IMR-90 (cell line): ENCODE measurements around the gene SNX7. TPM values are rescaled to one million over a fixed set of nuclear protein-coding genes. Genes with fewer than 3 reads are reported as not detected.

Source experiments
- ATAC-seq: fragments of 200-7000 bp; cut with Tn5 transposase; 2 replicates; pipeline ENCODE4 v1.9.1; 2020; ENCODE audit warnings: low read depth, mild to moderate bottlenecking, moderate library complexity
- BruUV-seq: library from RNA; stranded (reverse); fragments of 400-500 nt; replicated peaks from 2 replicates; lab custom pipeline; 2021; lab: Mats Ljungman, UMichigan
- CTCF ChIA-PET: fragments of 300-600 bp; formaldehyde crosslinking; extraction: SDS; loops from one replicate; lab custom pipeline; 2021; ENCODE audit warnings: antibody characterized with exemption; lab: Yijun Ruan, JAX
- POLR2A ChIA-PET: fragments of 300-600 bp; sonication (Branson Sonifier 250); formaldehyde crosslinking; loops from one replicate; lab custom pipeline; 2022; ENCODE audit warnings: antibody characterized with exemption; ENCODE audit not compliant: unreplicated experiment; lab: Charles Lee
- DNase-seq: peaks from one replicate; pipeline ENCODE4 v3.0.0; 2013
- H2AFZ ChIP-seq: replicated peaks from 2 replicates; pipeline ENCODE3; 2013; ENCODE audit warnings: low read length, mild to moderate bottlenecking; ENCODE audit not compliant: poor library complexity
- H2AK5ac ChIP-seq: 2 replicates; pipeline ENCODE4 v1.6.1; 2013; ENCODE audit warnings: low read depth, low read length, inconsistent platforms
- H2AK9ac ChIP-seq: replicated peaks from 2 replicates; pipeline ENCODE3; 2013; ENCODE audit warnings: mild to moderate bottlenecking, low read depth, low read length, moderate library complexity; ENCODE audit not compliant: poor library complexity
- H2BK120ac ChIP-seq: 2 replicates; pipeline ENCODE4 v1.6.1; 2013; ENCODE audit warnings: low read depth, low read length, inconsistent platforms
- H2BK15ac ChIP-seq: 3 replicates; pipeline ENCODE4 v1.6.1; 2013; ENCODE audit warnings: low read depth, low read length, inconsistent platforms
- H2BK20ac ChIP-seq: 2 replicates; pipeline ENCODE4 v1.6.1; 2013; ENCODE audit warnings: low read depth, mild to moderate bottlenecking, inconsistent platforms, low read length, moderate library complexity
- H2BK5ac ChIP-seq: 2 replicates; pipeline ENCODE4 v1.6.1; 2013; ENCODE audit warnings: mild to moderate bottlenecking, low read depth, low read length, inconsistent platforms; ENCODE audit not compliant: poor library complexity, severe bottlenecking
- H3K14ac ChIP-seq: replicated peaks from 2 replicates; pipeline ENCODE4 v1.6.1; 2013; ENCODE audit warnings: low read depth, low read length, inconsistent platforms
- H3K18ac ChIP-seq: 2 replicates; pipeline ENCODE4 v1.6.1; 2013; ENCODE audit warnings: low read depth, low read length, control low read depth
- H3K23ac ChIP-seq: 2 replicates; pipeline ENCODE4 v1.6.1; 2013; ENCODE audit warnings: low read depth, low read length, inconsistent platforms
- H3K27ac ChIP-seq: 2 replicates; pipeline ENCODE4 v1.5.1; 2013; ENCODE audit warnings: mild to moderate bottlenecking, control low read depth, low read length; ENCODE audit not compliant: insufficient read depth
- H3K27me3 ChIP-seq: 2 replicates; pipeline ENCODE4 v1.6.1; 2013; ENCODE audit warnings: low read length; ENCODE audit not compliant: control insufficient read depth, insufficient read depth
- H3K36me3 ChIP-seq: 2 replicates; pipeline ENCODE4 v1.6.1; 2013; ENCODE audit warnings: low read length, mixed read lengths; ENCODE audit not compliant: control insufficient read depth, insufficient read depth
- H3K4ac ChIP-seq: 2 replicates; pipeline ENCODE4 v1.6.1; 2013; ENCODE audit warnings: low read depth, low read length, inconsistent platforms
- H3K4me1 ChIP-seq: 2 replicates; pipeline ENCODE4 v1.6.1; 2013; ENCODE audit warnings: low read length, mixed read lengths; ENCODE audit not compliant: control insufficient read depth, insufficient read depth
- H3K4me2 ChIP-seq: 2 replicates; pipeline ENCODE4 v1.6.1; 2013; ENCODE audit warnings: low read depth, mild to moderate bottlenecking, control low read depth, low read length, moderate library complexity
- H3K4me3 ChIP-seq: 2 replicates; pipeline ENCODE4 v1.5.1; 2013; ENCODE audit warnings: low read depth, mild to moderate bottlenecking, control low read depth, low read length, moderate library complexity; ENCODE audit not compliant: insufficient read depth
- H3K56ac ChIP-seq: 2 replicates; pipeline ENCODE4 v1.6.1; 2013; ENCODE audit warnings: low read length, inconsistent platforms; ENCODE audit not compliant: insufficient read depth; ENCODE audit errors: extremely low read depth
- H3K79me1 ChIP-seq, 2 experiments: 2 replicates each; pipeline ENCODE4 v1.6.1; 2013; ENCODE audit warnings: low read length in 2 of 2, inconsistent platforms in 1 of 2, low read depth in 1 of 2
- H3K9ac ChIP-seq: 2 replicates; pipeline ENCODE4 v1.6.1; 2013; ENCODE audit warnings: low read depth, low read length, control low read depth
- H3K9me1 ChIP-seq: 2 replicates; pipeline ENCODE4 v1.6.1; 2013; ENCODE audit warnings: low read length, inconsistent platforms; ENCODE audit not compliant: insufficient read depth
- H3K9me3 ChIP-seq: 2 replicates; pipeline ENCODE4 v1.6.1; 2013; ENCODE audit warnings: low read length; ENCODE audit not compliant: control insufficient read depth, insufficient read depth
- H4K20me1 ChIP-seq: 2 replicates; pipeline ENCODE4 v1.6.1; 2013; ENCODE audit warnings: low read length, inconsistent platforms; ENCODE audit not compliant: insufficient read depth
- H4K5ac ChIP-seq: 2 replicates; pipeline ENCODE4 v1.6.1; 2013; ENCODE audit warnings: mild to moderate bottlenecking, low read depth, low read length, control low read depth
- H4K8ac ChIP-seq, 2 experiments: 2 replicates each; pipeline ENCODE4 v1.6.1; 2013; ENCODE audit warnings: low read depth in 2 of 2, low read length in 2 of 2, control low read depth in 1 of 2, inconsistent platforms in 1 of 2
- H4K91ac ChIP-seq: 2 replicates; pipeline ENCODE4 v1.6.1; 2013; ENCODE audit warnings: low read depth, low read length, inconsistent platforms; ENCODE audit not compliant: insufficient read depth
- CTCF ChIP-seq: conservative IDR thresholded peaks from 2 replicates; pipeline ENCODE4 v1.5.1; 2012; ENCODE audit warnings: mild to moderate bottlenecking, low read depth, low read length, improper control_type of control experiment
- MXI1 ChIP-seq: IDR thresholded peaks from 2 replicates; pipeline ENCODE4 v1.6.1; 2012; ENCODE audit warnings: low read depth, mild to moderate bottlenecking, low read length, moderate library complexity, borderline replicate concordance
- WGBS, 2 experiments: methylation state at CpG; one replicate each; pipeline versions ENCODE4 v1.1.5 to v1.1.7; 2013; ENCODE audit warnings: missing lambda C conversion rate in 2 of 2; ENCODE audit not compliant: insufficient read length in 1 of 2; ENCODE audit errors: extremely low coverage in 2 of 2; 5-methylcytosine and 5-hydroxymethylcytosine counted together
- dilution Hi-C: fragments of 300-500 bp; cut with HindIII; formaldehyde crosslinking; loops from one replicate; pipeline ENCODE4 v1.14.3; 2018; ENCODE audit warnings: low sequenced_read_pairs; ENCODE audit not compliant: unreplicated experiment
- in situ Hi-C: fragments of 300-500 bp; cut with MboI; formaldehyde crosslinking; loops from 3 replicates; pipeline ENCODE4 v1.14.3; 2019; ENCODE audit warnings: low sequenced_read_pairs, inconsistent platforms, mixed read lengths
- intact Hi-C: fragments of 100-400 bp; cut with micrococcal nuclease; formaldehyde crosslinking; loops from 2 replicates; pipeline ENCODE4 v1.10.0; 2022
- polyA plus RNA-seq, 3 experiments: library from polyadenylated mRNA; depleted of rRNA; stranded (reverse); fragments of >200 nt; gene quantifications; 2 replicates each; pipeline ENCODE4 v1.2.3, GENCODE V29; 2012; ENCODE audit warnings: low replicate concordance in 1 of 3
- total RNA-seq: library from RNA; depleted of rRNA; stranded (reverse); fragments of >200 nt; gene quantifications from 2 replicates; pipeline ENCODE4 v1.2.3, GENCODE V29; 2012
- TF ChIP-seq, protein P1 (sequence below): fragments of 150-350 bp; IDR thresholded peaks from 2 replicates; pipeline ENCODE4 v1.6.1; 2017; ENCODE audit warnings: mild to moderate bottlenecking, antibody characterized with exemption, low read length, low read depth

Gene SNX7
- total and polyA plus RNA-seq, 2 of the 4 experiments (the other 2 are of a cell fraction) = 22.5 to 24.4 TPM

- Histone ChIP-seq H2BK20ac (no peak overlapping the region), H2BK120ac (no peak overlapping the region), H2AK9ac (no peak overlapping the region), H4K91ac (no peak overlapping the region), H3K23ac (no peak overlapping the region), H3K4me2 (no peak overlapping the region), H2AFZ (no peak overlapping the region), H3K4ac (no peak overlapping the region), H3K27me3 (peaks cover 5% of the 10 kb centered on the region), H3K4me3 (no peak overlapping the region), H4K5ac (no peak overlapping the region), H3K36me3 (no peaks in the 10 kb centered on the region), H2BK15ac (no peak overlapping the region), H2BK5ac (no peak overlapping the region), H4K20me1 (no peaks in the 10 kb centered on the region), H4K8ac (no peak overlapping the region), H3K9ac (no peak overlapping the region), H3K79me1 (no peaks in the 10 kb centered on the region), H3K9me1 (no peaks in the 10 kb centered on the region), H3K56ac (no peak overlapping the region), H3K9me3 (no peaks in the 10 kb centered on the region), H2AK5ac (no peak overlapping the region), H3K18ac (no peak overlapping the region), H3K4me1 (no peaks in the 10 kb centered on the region), H3K14ac (no peak overlapping the region), H3K27ac (no peak overlapping the region)
- ATAC-seq (peak; percentile 61), DNase-seq (peak; percentile 34)
- ChIA-PET CTCF (interaction anchor here (0.5 kb wide), 1 partner anchor 647 kb away, joined by 3 read pairs; no protein-coding TSS in a partner anchor), POLR2A (no interaction called here)
- dilution Hi-C loops = no loop called here
- no TSS peak for BruUV-seq
- in situ Hi-C loops = loop anchor here (10.0 kb wide), 2 partner anchors 693 to 913 kb away; no protein-coding TSS in a partner anchor
- intact Hi-C loops = loop anchor here (10.0 kb wide), 1 partner anchor 213 kb away; the partner anchor contains the start of gene PLPPR5
- no CpG with 5 or more reads among the region's 1 CpG for WGBS, 2 experiments
- TF ChIP-seq MXI1 = no peak
- 0 out of 2 replicates have a peak, but pooled peaks have one; percentile 11 for TF ChIP-seq CTCF
- TF ChIP-seq, protein P1, sequence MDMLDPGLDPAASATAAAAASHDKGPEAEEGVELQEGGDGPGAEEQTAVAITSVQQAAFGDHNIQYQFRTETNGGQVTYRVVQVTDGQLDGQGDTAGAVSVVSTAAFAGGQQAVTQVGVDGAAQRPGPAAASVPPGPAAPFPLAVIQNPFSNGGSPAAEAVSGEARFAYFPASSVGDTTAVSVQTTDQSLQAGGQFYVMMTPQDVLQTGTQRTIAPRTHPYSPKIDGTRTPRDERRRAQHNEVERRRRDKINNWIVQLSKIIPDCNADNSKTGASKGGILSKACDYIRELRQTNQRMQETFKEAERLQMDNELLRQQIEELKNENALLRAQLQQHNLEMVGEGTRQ = no peak
Observed at GRCh38 chr1:98792123-98792522, 130.6 kb downstream of the SNX7 start.
